AG04450 (cell line): Measurements from ENCODE around the gene MRPL20. TPM values are rescaled to one million over a fixed set of nuclear protein-coding genes. Genes with fewer than 3 reads are reported as not detected.
"Not testable (repeated sequence)": the region's sequence is repeated elsewhere in the genome, so short reads cannot be mapped to it uniquely, and the experiment has no call there.

Experiments used
- CTCF ChIA-PET: fragments of 300-600, 350-600 bp; formaldehyde crosslinking; extraction: SDS; loops from one replicate; lab custom pipeline; 2022; ENCODE audit warnings: antibody characterized with exemption, inconsistent platforms; lab: Charles Lee
- POLR2A ChIA-PET: fragments of 350-600 bp; formaldehyde crosslinking; extraction: SDS; loops from one replicate; lab custom pipeline; 2021; ENCODE audit warnings: antibody characterized with exemption, inconsistent platforms; lab: Yijun Ruan, JAX
- DNase-seq: peaks from one replicate; pipeline ENCODE4 v3.0.0-alpha.2; 2011; ENCODE audit warnings: low read depth, low spot score
- H3K27ac ChIP-seq: one replicate; pipeline ENCODE4 v1.5.1; 2012; ENCODE audit warnings: low read depth, low read length, control low read depth
- H3K27me3 ChIP-seq: one replicate; pipeline ENCODE4 v1.6.0; 2012; ENCODE audit warnings: low read length; ENCODE audit not compliant: control insufficient read depth, insufficient read depth
- H3K4me3 ChIP-seq: 2 replicates; pipeline ENCODE4 v1.5.1; 2011; ENCODE audit warnings: mild to moderate bottlenecking, low read depth, low read length, control low read depth
- H3K9me3 ChIP-seq: 2 replicates; pipeline ENCODE4 v1.5.1; 2012; ENCODE audit warnings: low read length; ENCODE audit not compliant: control insufficient read depth, insufficient read depth
- CTCF ChIP-seq: IDR thresholded peaks from 2 replicates; pipeline ENCODE4 v1.5.1; 2011; ENCODE audit warnings: low read depth, low read length, control low read depth, inconsistent platforms
- polyA plus RNA-seq: library from polyadenylated mRNA; depleted of rRNA; stranded (reverse); fragments of >200 nt; gene quantifications from 2 replicates; pipeline ENCODE4 v1.2.3, GENCODE V29; 2011

Gene MRPL20
- polyA plus RNA-seq, 1 experiment: 140 TPM

GRCh38 chr1:1418464-1419362, 11.6 kb upstream of the MRPL20 start:
- ChIA-PET CTCF (no interaction called here), POLR2A (no interaction called here)
- DNase-seq: no peak
- no peaks in the 10 kb centered on the region for H3K27me3 ChIP-seq
- no peaks in the 10 kb centered on the region; the same call in 1 of the 2 replicates for H3K9me3 ChIP-seq
- H3K4me3 ChIP-seq: no peak overlapping the region
- no peak for TF ChIP-seq CTCF
- no peak overlapping the region for H3K27ac ChIP-seq

GRCh38 chr1:1417825-1418463, 10.9 kb upstream of the MRPL20 start:
- H3K4me3 ChIP-seq, DNase-seq, H3K9me3 ChIP-seq, H3K27me3 ChIP-seq, H3K27ac ChIP-seq, CTCF ChIA-PET, POLR2A ChIA-PET: not testable (repeated sequence)

GRCh38 chr1:1417396-1417795, 10.3 kb upstream of the MRPL20 start:
- POLR2A ChIA-PET, H3K9me3 ChIP-seq, DNase-seq, H3K4me3 ChIP-seq, H3K27me3 ChIP-seq, CTCF ChIA-PET, H3K27ac ChIP-seq: not testable (repeated sequence)

GRCh38 chr1:1415751-1416150, 8.7 kb upstream of the MRPL20 start:
- TF ChIP-seq CTCF: no peak
- Histone ChIP-seq H3K27ac (no peak overlapping the region), H3K27me3 (no peaks in the 10 kb centered on the region), H3K4me3 (no peak overlapping the region), H3K9me3 (peaks cover 15% of the 10 kb centered on the region)
- ChIA-PET CTCF (interaction anchor here (1.6 kb wide), 1 partner anchor 26 kb away, joined by 5 read pairs; no protein-coding TSS in a partner anchor), POLR2A (interaction anchor here (0.6 to 0.7 kb wide), 2 partner anchors 16 to 216 kb away, joined by 3 to 4 read pairs; no protein-coding TSS in a partner anchor)
- no peak for DNase-seq

- H3K27me3 ChIP-seq, POLR2A ChIA-PET, H3K4me3 ChIP-seq, CTCF ChIA-PET, DNase-seq, H3K27ac ChIP-seq: not testable (repeated sequence)
- H3K9me3 ChIP-seq: peaks cover 15% of the 10 kb centered on the region
These were observed 5.3 kb upstream of the MRPL20 start for GRCh38 chr1:1412311-1412902.

GRCh38 chr1:1411626-1412025, 4.5 kb upstream of the MRPL20 start:
- Histone ChIP-seq H3K27me3 (no peaks in the 10 kb centered on the region), H3K9me3 (peaks cover 15% of the 10 kb centered on the region), H3K4me3 (no peak overlapping the region), H3K27ac (no peak overlapping the region)
- no peak for DNase-seq
- POLR2A ChIA-PET: no interaction called here
- TF ChIP-seq CTCF: no peak
- CTCF ChIA-PET: no interaction called here

GRCh38 chr1:1410238-1410637, 3.1 kb upstream of the MRPL20 start:
- peaks cover 15% of the 10 kb centered on the region for H3K9me3 ChIP-seq
- POLR2A ChIA-PET, H3K27ac ChIP-seq, H3K4me3 ChIP-seq, DNase-seq, CTCF ChIA-PET, H3K27me3 ChIP-seq: not testable (repeated sequence)
